ENCODE measurements around the gene STK32C. TPM values are rescaled to one million over a fixed set of nuclear protein-coding genes. Genes with fewer than 3 reads are reported as not detected.

Gene STK32C
- total and polyA plus RNA-seq, 4 donors, result 5.1 to 22.0 (median 16.3) TPM

GRCh38 chr10:132178672-132179545 lies 128.8 kb downstream of the STK32C start:
- no peak overlapping the region for H3K27ac ChIP-seq (ENCODE audit: low read depth in 1 of 2, low read length in 1 of 2)
- H3K4me3 ChIP-seq, result no peak overlapping the region
- peaks cover 14 to 47% (median 43%) of the 10 kb centered on the region in 3 donors for H3K27me3 ChIP-seq (ENCODE audit: control insufficient read depth in 3 of 3, insufficient read depth in 3 of 3, low read length in 2 of 3)
- H3K9me3 ChIP-seq (ENCODE audit: control insufficient read depth in 4 of 4, insufficient read depth in 3 of 4, low read length in 3 of 4), result peaks cover 0 to 10% (median 0%) of the 10 kb centered on the region in 4 donors
- no peak for TF ChIP-seq CTCF (IDR thresholded peaks at IDR 0.05; ENCODE audit: control extremely low read depth, extremely low read depth)
- DNase-seq, result no peak
- no peaks in the 10 kb centered on the region for H3K4me1 ChIP-seq (ENCODE audit: control insufficient read depth in 5 of 5, insufficient read depth in 5 of 5, low read length in 5 of 5)
- no peak for ATAC-seq (ENCODE audit: insufficient read depth, low FRiP score)
- H3K36me3 ChIP-seq (ENCODE audit: control insufficient read depth in 4 of 4, insufficient read depth in 4 of 4, low read length in 4 of 4), result no peaks in the 10 kb centered on the region
- 77% methylated on average over 23 of the region's 23 CpGs for WGBS, 2 donors
- H3K9ac ChIP-seq (ENCODE audit: insufficient read depth in 1 of 2, low read length in 2 of 2), result no peak overlapping the region

- 69 to 81% methylated on average over 6 of the region's 6 CpGs for WGBS, 2 donors
- no peak for ATAC-seq (ENCODE audit: insufficient read depth, low FRiP score)
- H3K27me3 ChIP-seq (ENCODE audit: control insufficient read depth in 3 of 3, insufficient read depth in 3 of 3, low read length in 2 of 3), result peaks cover 14 to 41% (median 36%) of the 10 kb centered on the region in 3 donors
Measured at GRCh38 chr10:132178046-132178445, 129.7 kb downstream of the STK32C start.

DNA sequence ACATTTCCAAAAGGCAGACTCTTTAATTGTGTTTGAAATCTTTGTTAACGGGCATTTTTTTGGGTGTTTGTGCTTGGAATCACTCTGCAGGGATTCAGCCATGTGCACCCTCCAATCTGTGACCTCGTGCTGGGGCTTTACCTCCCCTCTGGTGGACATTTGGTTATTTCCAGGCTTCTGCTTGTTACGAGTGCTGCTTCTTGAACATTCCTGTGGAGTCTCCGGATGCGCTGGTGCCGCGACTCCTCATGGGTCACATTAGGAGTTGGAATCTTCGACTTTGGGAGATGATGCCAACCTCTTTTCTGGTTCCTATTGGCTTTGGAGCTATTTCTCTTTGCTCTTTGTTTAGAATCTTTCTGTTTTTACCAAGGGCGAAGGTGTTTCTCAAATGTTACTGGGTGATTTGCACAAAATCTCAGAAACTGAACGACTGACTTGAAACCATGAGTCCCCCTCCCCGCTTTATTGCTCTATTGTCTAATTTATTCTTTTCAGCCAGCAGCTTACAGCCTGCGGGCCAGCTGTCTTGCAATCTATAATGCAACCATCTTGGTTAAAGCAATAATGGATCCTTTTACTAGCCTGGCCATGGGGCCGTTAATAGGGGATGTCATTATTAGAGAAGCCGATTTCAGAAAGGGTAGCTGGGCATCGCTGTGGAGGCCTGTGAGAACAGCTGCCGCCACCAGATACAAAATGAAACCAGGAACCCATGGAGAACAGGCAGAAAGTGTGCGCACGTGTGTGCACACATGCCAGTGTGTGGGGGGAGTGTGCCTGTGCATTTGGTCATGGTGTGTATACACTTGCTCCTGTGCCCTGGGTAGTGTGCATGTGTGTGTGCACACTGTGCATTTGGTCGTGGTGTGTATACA lies 130.9 kb downstream of the STK32C start:
- no peak for ATAC-seq (ENCODE audit: insufficient read depth, low FRiP score)
- H3K4me3 ChIP-seq, result no peak overlapping the region
- TF ChIP-seq CTCF (IDR thresholded peaks at IDR 0.05; ENCODE audit: control extremely low read depth, extremely low read depth), result no peak
- no peak overlapping the region for H3K27ac ChIP-seq (ENCODE audit: low read depth in 1 of 2, low read length in 1 of 2)
- no peak for DNase-seq
- WGBS, 2 donors, result 70 to 71% methylated on average over 19 of the region's 19 CpGs
- no peaks in the 10 kb centered on the region for H3K4me1 ChIP-seq (ENCODE audit: control insufficient read depth in 5 of 5, insufficient read depth in 5 of 5, low read length in 5 of 5)
- H3K9me3 ChIP-seq (ENCODE audit: control insufficient read depth in 4 of 4, insufficient read depth in 3 of 4, low read length in 3 of 4), result peaks cover 0 to 7% (median 0%) of the 10 kb centered on the region in 4 donors
- no peaks in the 10 kb centered on the region for H3K36me3 ChIP-seq (ENCODE audit: control insufficient read depth in 4 of 4, insufficient read depth in 4 of 4, low read length in 4 of 4)
- H3K27me3 ChIP-seq (ENCODE audit: control insufficient read depth in 3 of 3, insufficient read depth in 3 of 3, low read length in 2 of 3), result peaks cover 13 to 34% (median 33%) of the 10 kb centered on the region in 3 donors
- no peak overlapping the region for H3K9ac ChIP-seq (ENCODE audit: insufficient read depth in 1 of 2, low read length in 2 of 2)

More at GRCh38 chr10:132178046-132178445, 129.7 kb downstream of the STK32C start:
- Histone ChIP-seq H3K9me3 (ENCODE audit: control insufficient read depth in 4 of 4, insufficient read depth in 3 of 4, low read length in 3 of 4) (peaks cover 0 to 10% (median 0%) of the 10 kb centered on the region in 4 donors), H3K4me3 (no peak overlapping the region), H3K27ac (ENCODE audit: low read depth in 1 of 2, low read length in 1 of 2) (no peak overlapping the region), H3K9ac (ENCODE audit: insufficient read depth in 1 of 2, low read length in 2 of 2) (no peak overlapping the region), H3K4me1 (ENCODE audit: control insufficient read depth in 5 of 5, insufficient read depth in 5 of 5, low read length in 5 of 5) (no peaks in the 10 kb centered on the region), H3K36me3 (ENCODE audit: control insufficient read depth in 4 of 4, insufficient read depth in 4 of 4, low read length in 4 of 4) (no peaks in the 10 kb centered on the region)
- TF ChIP-seq CTCF (IDR thresholded peaks at IDR 0.05; ENCODE audit: control extremely low read depth, extremely low read depth), result no peak
- no peak for DNase-seq
